Measurements from ENCODE around the gene CPED1.

GRCh38 chr7:121323515-121324302 is 335.2 kb downstream of the CPED1 start:
- TF ChIP-seq, protein P1, sequence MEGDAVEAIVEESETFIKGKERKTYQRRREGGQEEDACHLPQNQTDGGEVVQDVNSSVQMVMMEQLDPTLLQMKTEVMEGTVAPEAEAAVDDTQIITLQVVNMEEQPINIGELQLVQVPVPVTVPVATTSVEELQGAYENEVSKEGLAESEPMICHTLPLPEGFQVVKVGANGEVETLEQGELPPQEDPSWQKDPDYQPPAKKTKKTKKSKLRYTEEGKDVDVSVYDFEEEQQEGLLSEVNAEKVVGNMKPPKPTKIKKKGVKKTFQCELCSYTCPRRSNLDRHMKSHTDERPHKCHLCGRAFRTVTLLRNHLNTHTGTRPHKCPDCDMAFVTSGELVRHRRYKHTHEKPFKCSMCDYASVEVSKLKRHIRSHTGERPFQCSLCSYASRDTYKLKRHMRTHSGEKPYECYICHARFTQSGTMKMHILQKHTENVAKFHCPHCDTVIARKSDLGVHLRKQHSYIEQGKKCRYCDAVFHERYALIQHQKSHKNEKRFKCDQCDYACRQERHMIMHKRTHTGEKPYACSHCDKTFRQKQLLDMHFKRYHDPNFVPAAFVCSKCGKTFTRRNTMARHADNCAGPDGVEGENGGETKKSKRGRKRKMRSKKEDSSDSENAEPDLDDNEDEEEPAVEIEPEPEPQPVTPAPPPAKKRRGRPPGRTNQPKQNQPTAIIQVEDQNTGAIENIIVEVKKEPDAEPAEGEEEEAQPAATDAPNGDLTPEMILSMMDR (IDR thresholded peaks at IDR 0.05): no peak
- no peak for TF ChIP-seq POLR2A (IDR thresholded peaks at IDR 0.05)
